Measurements from ENCODE around the gene ACTBL2. TPM values are rescaled to one million over a fixed set of nuclear protein-coding genes. Genes with fewer than 3 reads are reported as not detected.

ACTBL2 gene
- total RNA-seq, 1 donor from 2014 or later: not detected

- Mint-ChIP-seq H3K27me3 (ENCODE audit: unreplicated experiment) (peaks cover 2% of the 10 kb centered on the region), H3K27ac (ENCODE audit: unreplicated experiment) (no peak overlapping the region), H3K4me3 (ENCODE audit: unreplicated experiment) (no peak overlapping the region), H3K9me3 (ENCODE audit: unreplicated experiment) (no peaks in the 10 kb centered on the region), H3K36me3 (ENCODE audit: unreplicated experiment) (no peaks in the 10 kb centered on the region), H3K4me1 (ENCODE audit: low read depth, unreplicated experiment) (no peaks in the 10 kb centered on the region)
- no peak for DNase-seq
- no peak for TF ChIP-seq CTCF (IDR thresholded peaks at IDR 0.05; ENCODE audit: partially characterized antibody, unreplicated experiment)
Measured at GRCh38 chr5:57505272-57506200, 22.9 kb upstream of the ACTBL2 start.

GRCh38 chr5:57504357-57504756 lies 21.7 kb upstream of the ACTBL2 start:
- Mint-ChIP-seq H3K4me1 (ENCODE audit: low read depth, unreplicated experiment) (no peaks in the 10 kb centered on the region), H3K27ac (ENCODE audit: unreplicated experiment) (no peak overlapping the region), H3K9me3 (ENCODE audit: unreplicated experiment) (no peaks in the 10 kb centered on the region), H3K27me3 (ENCODE audit: unreplicated experiment) (peaks cover 2% of the 10 kb centered on the region), H3K4me3 (ENCODE audit: unreplicated experiment) (no peak overlapping the region), H3K36me3 (ENCODE audit: unreplicated experiment) (no peaks in the 10 kb centered on the region)
- no peak for DNase-seq
- no peak for TF ChIP-seq CTCF (IDR thresholded peaks at IDR 0.05; ENCODE audit: partially characterized antibody, unreplicated experiment)

DNA sequence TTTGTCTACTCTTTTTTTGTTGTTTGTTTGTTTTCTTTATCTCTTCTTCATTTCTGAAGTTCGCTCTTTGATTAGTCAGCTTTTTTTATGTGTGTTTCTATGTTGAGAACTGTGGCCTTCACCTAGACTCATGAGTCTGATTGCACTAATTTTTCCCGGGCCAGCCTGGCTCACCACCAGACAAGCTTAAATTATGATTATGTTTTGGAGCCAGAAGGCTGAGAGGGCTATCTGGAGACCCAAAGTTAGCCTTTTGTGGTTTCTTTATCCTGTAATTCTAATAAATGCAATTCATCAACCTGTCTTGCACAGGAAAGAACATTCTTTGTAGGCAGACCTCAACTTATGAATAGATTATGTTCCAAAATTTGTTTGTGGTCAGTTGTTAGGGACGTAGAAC lies 20.8 kb upstream of the ACTBL2 start:
- H3K4me1 Mint-ChIP-seq (ENCODE audit: low read depth, unreplicated experiment): no peaks in the 10 kb centered on the region

DNA sequence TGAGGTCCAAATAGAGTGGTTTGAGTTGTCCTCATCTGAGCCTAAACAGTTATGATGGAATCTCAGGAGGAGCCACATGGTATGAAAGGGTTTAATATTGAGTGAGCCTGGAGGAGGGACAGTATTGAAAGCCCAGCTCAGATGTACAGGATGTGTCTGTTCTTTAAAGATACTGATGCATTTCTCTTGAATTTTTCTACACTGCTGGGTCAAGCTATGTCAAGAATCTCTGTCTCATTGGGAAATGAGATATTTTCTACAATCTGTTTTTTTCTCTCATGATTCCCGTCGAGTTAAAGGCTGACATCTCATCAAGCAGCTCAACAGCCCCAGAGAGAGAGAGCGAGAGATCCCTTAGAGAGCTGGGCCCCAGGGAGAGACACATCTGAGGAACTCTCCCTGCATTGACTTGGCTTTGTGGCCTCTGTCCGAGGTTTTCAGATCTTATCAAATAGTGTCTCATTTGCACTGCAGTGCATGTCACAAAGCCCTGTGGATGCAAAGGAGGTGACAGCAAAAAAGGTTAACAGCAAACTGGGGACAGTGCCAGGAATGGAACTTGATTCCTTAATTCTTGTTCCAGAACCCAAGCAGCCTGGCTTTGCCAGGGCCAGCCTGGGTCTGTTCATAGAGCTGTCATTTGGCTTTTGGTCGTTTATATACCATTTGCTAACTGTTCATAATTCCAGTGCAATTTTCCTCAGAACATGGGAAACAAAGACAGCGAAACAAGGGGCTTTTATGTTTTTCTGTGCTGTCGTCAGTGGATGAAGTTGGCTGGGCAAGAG lies 19.0 kb upstream of the ACTBL2 start:
- no peak for TF ChIP-seq CTCF (IDR thresholded peaks at IDR 0.05; ENCODE audit: partially characterized antibody, unreplicated experiment)
- Mint-ChIP-seq H3K9me3 (ENCODE audit: unreplicated experiment) (no peaks in the 10 kb centered on the region), H3K36me3 (ENCODE audit: unreplicated experiment) (no peaks in the 10 kb centered on the region), H3K27ac (ENCODE audit: unreplicated experiment) (no peak overlapping the region), H3K4me1 (ENCODE audit: low read depth, unreplicated experiment) (no peaks in the 10 kb centered on the region), H3K27me3 (ENCODE audit: unreplicated experiment) (peaks cover 2% of the 10 kb centered on the region), H3K4me3 (ENCODE audit: unreplicated experiment) (no peak overlapping the region)
- DNase-seq: no peak

More for the DNA sequence above, 20.8 kb upstream of the ACTBL2 start:
- Mint-ChIP-seq H3K27ac (ENCODE audit: unreplicated experiment) (no peak overlapping the region), H3K4me3 (ENCODE audit: unreplicated experiment) (no peak overlapping the region), H3K27me3 (ENCODE audit: unreplicated experiment) (peaks cover 2% of the 10 kb centered on the region), H3K36me3 (ENCODE audit: unreplicated experiment) (no peaks in the 10 kb centered on the region), H3K9me3 (ENCODE audit: unreplicated experiment) (no peaks in the 10 kb centered on the region)
- no peak for DNase-seq
- TF ChIP-seq CTCF (IDR thresholded peaks at IDR 0.05; ENCODE audit: partially characterized antibody, unreplicated experiment): no peak

Measured in glutamatergic neuron (in vitro differentiated cells).